OCI-LY7 (cell line): ENCODE measurements around the gene MYCBPAP. TPM values are rescaled to one million over a fixed set of nuclear protein-coding genes. Genes with fewer than 3 reads are reported as not detected.

ENCODE experiments used
- BruUV-seq: library from RNA; stranded (reverse); fragments of 400-500 nt; replicated peaks from 2 replicates; lab custom pipeline; 2021; lab: Mats Ljungman, UMichigan
- CTCF ChIA-PET: fragments of 300-600 bp; sonication (Branson Sonifier 250); formaldehyde crosslinking; loops from one replicate; lab custom pipeline; 2022; ENCODE audit warnings: antibody characterized with exemption; ENCODE audit not compliant: unreplicated experiment; lab: Charles Lee
- POLR2A ChIA-PET: fragments of 300-600 bp; sonication (Branson Sonifier 250); formaldehyde crosslinking; loops from one replicate; lab custom pipeline; 2022; ENCODE audit warnings: antibody characterized with exemption; lab: Charles Lee
- DNase-seq: peaks from one replicate; pipeline ENCODE4 v3.0.0-alpha.2; 2015; ENCODE audit warnings: low spot score
- H2AFZ ChIP-seq: fragments of 200-600 bp; sonication (generic), shearing (Covaris generic); 2 replicates; pipeline ENCODE4 v1.6.1; 2014; ENCODE audit warnings: mild to moderate bottlenecking, antibody characterized with exemption, low read length, moderate library complexity
- H3K27ac ChIP-seq: fragments of 200-600 bp; sonication (generic); 2 replicates; pipeline ENCODE4 v1.5.1; 2014; ENCODE audit warnings: mixed run types, low read depth, mild to moderate bottlenecking, moderate library complexity, low read length, inconsistent platforms; ENCODE audit not compliant: poor library complexity, severe bottlenecking
- H3K36me3 ChIP-seq: fragments of 200-600 bp; sonication (generic); 2 replicates; pipeline ENCODE4 v1.6.1; 2014; ENCODE audit warnings: mild to moderate bottlenecking, antibody characterized with exemption, low read length, moderate library complexity, mixed read lengths; ENCODE audit not compliant: insufficient read depth
- H3K4me1 ChIP-seq: fragments of 200-600 bp; sonication (generic); 2 replicates; pipeline ENCODE4 v1.5.1; 2014; ENCODE audit warnings: mild to moderate bottlenecking, low read length; ENCODE audit not compliant: insufficient read depth, poor library complexity, severe bottlenecking
- H3K4me2 ChIP-seq: fragments of 200-600 bp; sonication (generic); 2 replicates; pipeline ENCODE4 v1.6.1; 2014; ENCODE audit warnings: mild to moderate bottlenecking, low read length
- H3K4me3 ChIP-seq: fragments of 200-600 bp; sonication (generic); 2 replicates; pipeline ENCODE4 v1.5.1; 2014; ENCODE audit warnings: mild to moderate bottlenecking, low read depth, low read length; ENCODE audit not compliant: poor library complexity, severe bottlenecking
- H3K79me2 ChIP-seq: fragments of 200-600 bp; sonication (generic); 2 replicates; pipeline ENCODE4 v1.6.1; 2016; ENCODE audit warnings: low read depth, mild to moderate bottlenecking, low read length, moderate library complexity, mixed read lengths; ENCODE audit not compliant: insufficient read depth
- H3K9me2 ChIP-seq: fragments of 200-600 bp; sonication (generic); 2 replicates; pipeline ENCODE4 v1.6.1; 2016; ENCODE audit warnings: mild to moderate bottlenecking, low read length, mixed read lengths; ENCODE audit not compliant: insufficient read depth
- H3K9me3 ChIP-seq: fragments of 200-600 bp; sonication (generic); 2 replicates; pipeline ENCODE4 v1.6.1; 2014; ENCODE audit warnings: mild to moderate bottlenecking, mixed run types, low read length, mixed read lengths
- H4K20me1 ChIP-seq: fragments of 200-600 bp; sonication (generic); 2 replicates; pipeline ENCODE4 v1.6.1; 2014; ENCODE audit warnings: mild to moderate bottlenecking, antibody characterized with exemption, low read length, moderate library complexity, mixed read lengths; ENCODE audit not compliant: insufficient read depth
- CTCF ChIP-seq: fragments of 200-600 bp; sonication (generic); conservative IDR thresholded peaks from 2 replicates; pipeline ENCODE4 v1.5.1; 2014; ENCODE audit warnings: mild to moderate bottlenecking, antibody characterized with exemption, low read length, moderate library complexity, mixed read lengths
- EZH2phosphoT487 ChIP-seq: fragments of 200-600 bp; sonication (generic); IDR thresholded peaks from 2 replicates; pipeline ENCODE4 v1.6.1; 2018; ENCODE audit warnings: low read depth, borderline replicate concordance, mild to moderate bottlenecking, mixed run types, antibody characterized with exemption, low read length, moderate library complexity, mixed read lengths
- intact Hi-C: fragments of 100-400 bp; cut with micrococcal nuclease; formaldehyde crosslinking; loops from one replicate; pipeline ENCODE4 v1.10.0; 2022; ENCODE audit not compliant: unreplicated experiment
- total RNA-seq, 2 experiments: library from RNA; depleted of rRNA in 1 of 2; stranded (reverse); fragments of >200 nt in 1 of 2; shearing (Covaris generic) in 1 of 2; gene quantifications; 2 replicates each; pipeline ENCODE4 v1.2.3, GENCODE V29; 2014 to 2022

The MYCBPAP gene
- total RNA-seq, 2 experiments from 2014 or later, result 5.0 to 6.8 TPM

DNA sequence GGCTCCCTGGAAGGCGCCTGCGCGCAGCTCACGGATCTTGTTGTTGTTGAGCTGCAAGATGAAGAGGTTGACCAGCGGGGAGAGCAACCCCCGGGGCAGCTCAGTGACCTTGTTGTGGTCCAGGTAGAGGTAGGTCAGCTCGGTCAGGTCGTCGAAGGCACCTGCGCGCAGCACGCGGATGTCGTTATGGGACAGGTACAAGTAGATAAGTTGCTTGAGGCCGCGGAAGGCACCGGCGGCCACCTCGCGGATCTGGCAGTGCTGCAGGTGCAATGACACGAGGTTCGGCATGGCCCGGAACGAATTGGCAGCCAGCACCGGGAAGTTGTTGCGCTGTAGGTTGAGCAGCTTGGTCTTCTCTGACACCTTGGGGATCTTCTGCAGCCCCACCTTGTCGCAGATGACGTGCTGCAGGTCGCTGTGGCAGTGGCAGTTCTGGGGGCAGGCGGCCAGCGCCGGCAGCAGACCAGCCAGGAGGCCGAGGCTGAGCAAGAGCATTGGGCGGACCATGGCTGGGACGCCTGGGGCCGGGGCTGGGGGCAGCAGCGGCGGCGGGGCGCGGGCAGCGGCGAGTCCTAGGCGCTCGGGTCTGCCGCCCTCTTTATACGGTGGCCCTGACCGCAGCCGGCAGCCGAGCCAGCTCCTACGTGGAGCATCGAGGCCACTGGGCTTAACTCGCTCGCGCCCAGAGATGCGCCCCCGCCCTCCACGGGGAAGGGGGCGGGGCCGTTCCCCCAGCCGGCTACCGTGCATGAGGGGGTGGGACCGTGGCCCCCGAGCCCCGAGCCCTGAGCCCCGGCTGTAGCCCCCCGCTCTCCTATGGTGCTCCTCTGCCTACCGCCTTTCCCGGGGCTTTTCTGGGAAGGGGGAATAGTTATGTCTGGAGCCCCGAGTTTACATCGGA is 39.7 kb upstream of the MYCBPAP start, which contains the start of gene CHAD:
Gene CHAD (minus strand): TSS at position 577 of the 904 bp plus-strand sequence. CDS start 67 bp downstream, at position 510.
- DNase-seq, result no peak
- no peak within 1 kb of the TSS for H3K4me3 ChIP-seq
- no peaks in the 10 kb centered on the region for H3K9me2 ChIP-seq
- H3K9me3 ChIP-seq, result no peaks in the 10 kb centered on the region
- peaks cover 3% of the 10 kb centered on the region for H3K4me1 ChIP-seq
- no peak within 1 kb of the TSS for H2AFZ ChIP-seq
- no peak for TF ChIP-seq CTCF
- no peak for TF ChIP-seq EZH2phosphoT487
- ChIA-PET POLR2A (no interaction called here), CTCF (interaction anchor here (0.5 kb wide), 1 partner anchor 10 kb away, joined by 9 read pairs; no protein-coding TSS in a partner anchor)
- H3K36me3 ChIP-seq, result no peaks in the 10 kb centered on the region
- no peak within 1 kb of the TSS for H3K27ac ChIP-seq
- H3K79me2 ChIP-seq, result no peaks in the 10 kb centered on the region
- intact Hi-C loops, result no loop called here
- no peaks in the 10 kb centered on the region for H4K20me1 ChIP-seq
- no TSS peak for BruUV-seq
- no peak within 1 kb of the TSS for H3K4me2 ChIP-seq

DNA sequence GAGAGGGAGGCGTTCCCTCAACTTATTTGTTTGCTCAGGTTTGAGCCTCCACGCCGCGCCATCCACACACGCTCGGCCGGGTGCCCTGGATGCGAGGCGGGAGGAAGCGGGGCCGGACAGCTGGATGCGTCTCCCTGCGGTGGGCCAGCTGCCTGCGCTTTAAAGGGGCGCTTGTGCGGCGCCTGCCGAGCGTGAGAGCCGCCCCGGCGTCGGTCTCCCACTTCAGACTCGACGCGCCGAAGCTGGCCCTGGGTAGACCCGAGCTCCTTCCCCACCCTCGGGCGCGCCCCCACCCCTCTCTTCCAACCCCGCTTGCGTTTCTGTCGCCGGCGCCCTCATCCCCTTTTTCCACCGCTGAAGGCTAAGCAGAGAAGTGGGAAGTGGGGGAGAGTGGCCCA is 39.0 kb upstream of the MYCBPAP start:
- Histone ChIP-seq H3K4me2 (no peak overlapping the region), H3K4me3 (no peak overlapping the region), H3K27ac (no peak overlapping the region), H4K20me1 (no peaks in the 10 kb centered on the region), H3K36me3 (no peaks in the 10 kb centered on the region), H3K9me3 (no peaks in the 10 kb centered on the region), H3K79me2 (no peaks in the 10 kb centered on the region), H3K9me2 (no peaks in the 10 kb centered on the region), H2AFZ (no peak overlapping the region), H3K4me1 (peaks cover 3% of the 10 kb centered on the region)
- TF ChIP-seq EZH2phosphoT487 (no peak), CTCF (no peak)
- CTCF ChIA-PET, result interaction anchor here (1.6 kb wide), 1 partner anchor 72 kb away, joined by 4 read pairs; the partner anchor contains the start of gene LRRC59
- intact Hi-C loops, result no loop called here
- POLR2A ChIA-PET, result no interaction called here
- no TSS peak for BruUV-seq
- no peak for DNase-seq
